Natural killer cell (primary cell): ENCODE results near the gene CEP112. TPM values are rescaled to one million over a fixed set of nuclear protein-coding genes. Genes with fewer than 3 reads are reported as not detected.

Experiments used
- ATAC-seq, 3 donors: fragments of 150-1000 bp in 2 of 3; fragments of 200-7000 bp in 1 of 3; cut with Tn5 transposase; 1 replicate in 1 of 3; 2 replicates in 2 of 3; pipeline ENCODE4 v1.10.0; 2021; ENCODE audit warnings: mild to moderate bottlenecking in 2 of 3, moderate library complexity in 2 of 3
- DNase-seq, 2 donors: peaks; one replicate each; pipeline versions ENCODE4 v3.0.0 to v3.0.0-alpha.2; 2013 to 2021; ENCODE audit warnings: mixed read lengths in 1 of 2
- H3K27ac ChIP-seq: one replicate; pipeline ENCODE4 v1.5.1; 2013; ENCODE audit warnings: mild to moderate bottlenecking, low read length
- H3K27me3 ChIP-seq: one replicate; pipeline ENCODE4 v1.6.1; 2013; ENCODE audit warnings: low read length; ENCODE audit not compliant: control insufficient read depth, insufficient read depth
- H3K36me3 ChIP-seq: one replicate; pipeline ENCODE4 v1.6.1; 2013; ENCODE audit warnings: low read length; ENCODE audit not compliant: control insufficient read depth, insufficient read depth
- H3K4me1 ChIP-seq: one replicate; pipeline ENCODE4 v1.6.1; 2013; ENCODE audit warnings: low read length; ENCODE audit not compliant: control insufficient read depth, insufficient read depth
- H3K4me3 ChIP-seq: one replicate; pipeline ENCODE4 v1.5.1; 2013; ENCODE audit warnings: low read length
- H3K9me3 ChIP-seq: one replicate; pipeline ENCODE4 v1.6.1; 2013; ENCODE audit warnings: low read length; ENCODE audit not compliant: control insufficient read depth, insufficient read depth
- H3K27ac Mint-ChIP-seq, 2 donors: one replicate each; pipeline ENCODE4 v1.8.0; 2022; ENCODE audit warnings: mild to moderate bottlenecking in 2 of 2, mixed read lengths in 2 of 2, moderate library complexity in 1 of 2
- H3K27me3 Mint-ChIP-seq, 2 donors: one replicate each; pipeline ENCODE4 v1.8.0; 2022; ENCODE audit warnings: low read depth in 2 of 2, mixed read lengths in 2 of 2
- H3K36me3 Mint-ChIP-seq: one replicate; pipeline ENCODE4 v1.8.0; 2022; ENCODE audit warnings: mixed read lengths
- H3K4me1 Mint-ChIP-seq, 2 donors: one replicate each; pipeline ENCODE4 v1.8.0; 2022; ENCODE audit warnings: mixed read lengths in 2 of 2
- H3K4me3 Mint-ChIP-seq: one replicate; pipeline ENCODE4 v1.8.0; 2022; ENCODE audit warnings: mild to moderate bottlenecking, moderate library complexity, mixed read lengths
- H3K9me3 Mint-ChIP-seq, 2 donors: one replicate each; pipeline ENCODE4 v1.8.0; 2022; ENCODE audit warnings: mixed read lengths in 2 of 2
- WGBS: methylation state at CpG from one replicate; pipeline ENCODE4 v1.1.7; 2013; ENCODE audit warnings: missing lambda C conversion rate; ENCODE audit not compliant: insufficient coverage; 5-methylcytosine and 5-hydroxymethylcytosine counted together
- intact Hi-C: fragments of 100-400 bp; cut with micrococcal nuclease; formaldehyde crosslinking; loops from one replicate; pipeline ENCODE4 v1.14.2; 2022
- total RNA-seq, 4 donors: library from RNA; stranded (reverse); fragments of 120-200 nt in 1 of 4; gene quantifications; one replicate each; pipeline versions ENCODE4 v1.2.3 to v1.2.4, GENCODE V29; 2013 to 2022
- TF ChIP-seq, protein P1 (sequence below): fragments of 200-600 bp; IDR thresholded peaks from one replicate; pipeline ENCODE4 v1.8.0; 2022; ENCODE audit warnings: antibody characterized with exemption

Gene CEP112
- total RNA-seq, 3 donors from 2014 or later (not counting 1 experiment from before 2014, with no cell fraction given): 0.60 to 1.1 (median 0.85) TPM

GRCh38 chr17:65886315-65887245 lies 305.4 kb downstream of the CEP112 start:
- WGBS: 94% methylated on average over 2 of the region's 6 CpGs
- H3K9me3 Mint-ChIP-seq: no peaks in the 10 kb centered on the region
- intact Hi-C loops: no loop called here

GRCh38 chr17:65885541-65886312 lies 306.2 kb downstream of the CEP112 start:
- Histone ChIP-seq H3K27me3 (no peaks in the 10 kb centered on the region), H3K27ac (no peak overlapping the region), H3K4me1 (no peaks in the 10 kb centered on the region), H3K9me3 (no peaks in the 10 kb centered on the region), H3K4me3 (no peak overlapping the region), H3K36me3 (no peaks in the 10 kb centered on the region)
- Mint-ChIP-seq H3K4me3 (no peak overlapping the region), H3K27ac (no peak overlapping the region), H3K4me1 (no peaks in the 10 kb centered on the region), H3K36me3 (no peaks in the 10 kb centered on the region), H3K9me3 (no peaks in the 10 kb centered on the region), H3K27me3 (peaks cover 5 to 6% of the 10 kb centered on the region in 2 donors)
- intact Hi-C loops: no loop called here
- DNase-seq (no peak), ATAC-seq (no peak)
- WGBS: 92% methylated on average over 6 of the region's 6 CpGs
- TF ChIP-seq, protein P1, sequence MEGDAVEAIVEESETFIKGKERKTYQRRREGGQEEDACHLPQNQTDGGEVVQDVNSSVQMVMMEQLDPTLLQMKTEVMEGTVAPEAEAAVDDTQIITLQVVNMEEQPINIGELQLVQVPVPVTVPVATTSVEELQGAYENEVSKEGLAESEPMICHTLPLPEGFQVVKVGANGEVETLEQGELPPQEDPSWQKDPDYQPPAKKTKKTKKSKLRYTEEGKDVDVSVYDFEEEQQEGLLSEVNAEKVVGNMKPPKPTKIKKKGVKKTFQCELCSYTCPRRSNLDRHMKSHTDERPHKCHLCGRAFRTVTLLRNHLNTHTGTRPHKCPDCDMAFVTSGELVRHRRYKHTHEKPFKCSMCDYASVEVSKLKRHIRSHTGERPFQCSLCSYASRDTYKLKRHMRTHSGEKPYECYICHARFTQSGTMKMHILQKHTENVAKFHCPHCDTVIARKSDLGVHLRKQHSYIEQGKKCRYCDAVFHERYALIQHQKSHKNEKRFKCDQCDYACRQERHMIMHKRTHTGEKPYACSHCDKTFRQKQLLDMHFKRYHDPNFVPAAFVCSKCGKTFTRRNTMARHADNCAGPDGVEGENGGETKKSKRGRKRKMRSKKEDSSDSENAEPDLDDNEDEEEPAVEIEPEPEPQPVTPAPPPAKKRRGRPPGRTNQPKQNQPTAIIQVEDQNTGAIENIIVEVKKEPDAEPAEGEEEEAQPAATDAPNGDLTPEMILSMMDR: no peak

More at GRCh38 chr17:65886315-65887245, 305.4 kb downstream of the CEP112 start:
- Mint-ChIP-seq H3K27me3 (peaks cover 9% of the 10 kb centered on the region in 2 donors), H3K4me3 (no peak overlapping the region), H3K4me1 (no peaks in the 10 kb centered on the region), H3K36me3 (no peaks in the 10 kb centered on the region), H3K27ac (no peak overlapping the region)
- H3K27me3 ChIP-seq: no peaks in the 10 kb centered on the region
- no peaks in the 10 kb centered on the region for H3K36me3 ChIP-seq
- DNase-seq (no peak), ATAC-seq (no peak)
- no peak overlapping the region for H3K4me3 ChIP-seq
- no peaks in the 10 kb centered on the region for H3K9me3 ChIP-seq
- no peak overlapping the region for H3K27ac ChIP-seq
- TF ChIP-seq, protein P1: no peak
- H3K4me1 ChIP-seq: no peaks in the 10 kb centered on the region

DNA sequence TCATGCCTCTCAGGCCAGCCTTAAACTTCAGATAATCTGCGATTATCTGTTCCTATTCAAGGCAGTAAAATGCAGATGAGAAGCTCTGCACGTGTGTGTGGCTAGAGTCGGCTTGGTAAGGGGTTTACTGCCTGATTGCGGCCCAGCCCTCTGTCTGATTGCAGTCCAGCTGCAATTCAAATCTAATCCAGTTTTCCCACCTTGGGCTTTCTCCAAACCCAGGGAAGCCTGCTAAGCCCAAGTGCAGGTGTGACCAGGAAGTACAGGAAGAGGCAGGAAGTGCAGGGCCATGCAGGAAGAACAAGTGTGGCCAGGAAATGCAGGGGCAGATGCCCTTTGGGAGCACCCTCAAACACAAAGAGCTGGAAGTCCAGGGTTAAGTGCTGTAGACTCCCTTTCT lies 314.9 kb downstream of the CEP112 start:
- Histone ChIP-seq H3K27me3 (no peaks in the 10 kb centered on the region), H3K4me3 (no peak overlapping the region), H3K4me1 (no peaks in the 10 kb centered on the region), H3K27ac (no peak overlapping the region), H3K9me3 (no peaks in the 10 kb centered on the region), H3K36me3 (no peaks in the 10 kb centered on the region)
- TF ChIP-seq, protein P1: no peak
- no peaks in the 10 kb centered on the region for H3K36me3 Mint-ChIP-seq
- no peak overlapping the region for H3K27ac Mint-ChIP-seq
- WGBS: 87% methylated on average over 4 of the region's 4 CpGs
- intact Hi-C loops: no loop called here
- H3K27me3 Mint-ChIP-seq: peaks cover 8 to 17% of the 10 kb centered on the region in 2 donors
- H3K4me1 Mint-ChIP-seq: no peaks in the 10 kb centered on the region
- DNase-seq (no peak), ATAC-seq (no peak)
- H3K9me3 Mint-ChIP-seq: peaks cover 2% of the 10 kb centered on the region in 2 donors
- H3K4me3 Mint-ChIP-seq: no peak overlapping the region
